A673 (cell line): ENCODE measurements around the gene SUN1.

Experiments
- CTCF ChIP-seq: fragments of 300-800, 200-600 bp; sonication (generic); conservative IDR thresholded peaks from 2 replicates; pipeline ENCODE4 v1.5.1; 2017; ENCODE audit warnings: low read depth, mild to moderate bottlenecking, antibody characterized with exemption, low read length, moderate library complexity, mixed read lengths
- EZH2 ChIP-seq: fragments of 200-600 bp; sonication (generic); IDR thresholded peaks from 2 replicates; pipeline ENCODE4 v1.6.1; 2017; ENCODE audit warnings: borderline replicate concordance, low read depth, mild to moderate bottlenecking, mixed read lengths, antibody characterized with exemption, low read length; ENCODE audit not compliant: poor library complexity, severe bottlenecking

DNA sequence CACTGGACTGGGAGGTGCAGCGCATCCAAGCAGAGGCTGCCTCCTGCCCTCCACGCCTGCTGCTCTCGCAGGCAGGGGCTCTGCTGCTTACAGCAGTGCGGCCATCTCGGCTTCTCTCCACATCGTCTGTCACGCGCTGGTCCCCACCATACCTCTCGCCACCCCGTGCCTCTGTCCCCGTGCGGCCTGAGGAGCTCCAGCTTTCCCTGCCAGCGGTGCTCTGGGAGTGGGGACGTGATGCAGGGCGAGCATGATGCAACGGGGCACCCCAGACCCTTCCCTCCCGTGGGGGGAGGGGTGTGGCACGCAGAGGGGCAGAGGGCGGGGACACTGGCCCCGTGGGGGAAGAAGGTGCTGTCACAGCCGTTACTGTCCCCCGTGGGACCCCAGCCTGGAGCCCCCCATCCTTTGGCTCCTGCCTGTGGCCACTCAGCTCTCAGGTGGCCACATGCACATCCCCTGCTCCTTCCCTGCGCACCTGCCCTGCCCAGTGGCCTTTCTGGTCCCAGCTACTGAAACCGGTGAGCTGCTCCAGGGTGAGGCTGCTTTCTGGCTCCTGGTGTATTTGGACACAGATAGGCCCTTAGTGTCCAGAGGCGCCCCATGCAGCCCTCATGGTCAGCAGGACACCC is 53.1 kb downstream of the SUN1 start:
- TF ChIP-seq CTCF: no peak
- no peak for TF ChIP-seq EZH2
